Neutrophil (primary cell): ENCODE measurements around the gene NMUR2.

Experiments used
- H3K27ac ChIP-seq: fragments of 200-600 bp; sonication (generic); 2 replicates; pipeline ENCODE4 v1.5.1; 2016; ENCODE audit warnings: mild to moderate bottlenecking, moderate library complexity
- H3K27me3 ChIP-seq: fragments of 200-600 bp; sonication (generic); 2 replicates; pipeline ENCODE4 v1.6.0; 2016; ENCODE audit warnings: mild to moderate bottlenecking
- H3K36me3 ChIP-seq: fragments of 200-600 bp; sonication (generic); 2 replicates; pipeline ENCODE4 v1.5.1; 2017
- H3K4me1 ChIP-seq, 2 experiments: fragments of 200-600 bp in 1 of 2; sonication (generic) in 1 of 2; 1 replicate in 1 of 2; 2 replicates in 1 of 2; pipeline versions ENCODE4 v1.5.1 to v1.6.1; 2013 to 2016; ENCODE audit warnings: low read depth in 1 of 2, low read length in 1 of 2, mild to moderate bottlenecking in 1 of 2, moderate library complexity in 1 of 2; ENCODE audit not compliant: control insufficient read depth in 1 of 2, insufficient read depth in 1 of 2
- H3K4me3 ChIP-seq, 2 experiments: fragments of 200-600 bp in 1 of 2; sonication (generic) in 1 of 2; 1 replicate in 1 of 2; 2 replicates in 1 of 2; pipeline ENCODE4 v1.5.1; 2013 to 2016; ENCODE audit warnings: low read depth in 1 of 2, low read length in 1 of 2, mild to moderate bottlenecking in 1 of 2, moderate library complexity in 1 of 2
- H3K9me3 ChIP-seq: fragments of 200-600 bp; sonication (generic); 2 replicates; pipeline ENCODE4 v1.5.1; 2016
- TF ChIP-seq, protein P1 (sequence below): fragments of 200-600 bp; sonication (generic); IDR thresholded peaks from 2 replicates; pipeline ENCODE4 v1.5.1; 2016; ENCODE audit warnings: antibody characterized with exemption

NMUR2 gene

DNA sequence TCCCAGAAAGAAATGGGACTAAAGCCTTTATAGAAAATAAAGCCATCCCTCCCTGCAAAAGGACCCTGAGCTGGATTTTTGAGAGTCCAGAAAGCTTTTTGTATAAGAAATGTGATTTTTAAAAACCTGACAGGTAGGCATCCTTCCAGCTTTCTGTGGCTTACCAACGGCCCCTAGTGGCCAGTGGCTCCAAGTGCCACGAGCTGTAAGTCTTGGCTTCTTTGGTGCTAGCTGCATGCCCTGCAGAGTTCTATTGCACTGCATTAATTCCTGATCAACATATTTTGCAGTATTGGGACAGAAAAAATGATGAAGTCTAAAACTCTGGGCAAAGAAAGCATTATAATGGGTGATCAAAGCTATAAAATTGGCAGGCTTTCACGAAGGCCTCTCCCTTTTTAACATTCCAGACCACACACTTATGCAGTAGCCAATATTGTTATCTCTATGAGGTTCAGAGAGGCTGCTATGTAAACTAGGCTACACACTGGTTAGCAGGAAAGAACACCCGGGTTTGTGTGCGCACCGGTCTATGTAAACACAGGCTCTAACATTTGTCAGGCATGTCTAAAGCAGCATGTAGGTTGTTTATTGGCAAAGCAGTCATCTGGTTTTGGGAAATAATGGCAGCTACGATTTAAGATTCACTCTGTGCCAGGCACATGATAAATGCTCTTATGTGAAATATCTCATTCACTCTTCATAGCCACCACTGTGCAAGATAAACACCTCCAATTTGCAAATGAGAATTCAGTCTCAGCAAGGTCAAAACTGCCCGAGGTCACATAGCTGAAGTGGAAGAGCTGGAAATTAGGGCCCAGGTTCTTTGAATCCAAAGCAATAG lies 55.2 kb downstream of the NMUR2 start:
- no peak overlapping the region for H3K4me3 ChIP-seq
- H3K9me3 ChIP-seq = no peaks in the 10 kb centered on the region
- TF ChIP-seq, protein P1, sequence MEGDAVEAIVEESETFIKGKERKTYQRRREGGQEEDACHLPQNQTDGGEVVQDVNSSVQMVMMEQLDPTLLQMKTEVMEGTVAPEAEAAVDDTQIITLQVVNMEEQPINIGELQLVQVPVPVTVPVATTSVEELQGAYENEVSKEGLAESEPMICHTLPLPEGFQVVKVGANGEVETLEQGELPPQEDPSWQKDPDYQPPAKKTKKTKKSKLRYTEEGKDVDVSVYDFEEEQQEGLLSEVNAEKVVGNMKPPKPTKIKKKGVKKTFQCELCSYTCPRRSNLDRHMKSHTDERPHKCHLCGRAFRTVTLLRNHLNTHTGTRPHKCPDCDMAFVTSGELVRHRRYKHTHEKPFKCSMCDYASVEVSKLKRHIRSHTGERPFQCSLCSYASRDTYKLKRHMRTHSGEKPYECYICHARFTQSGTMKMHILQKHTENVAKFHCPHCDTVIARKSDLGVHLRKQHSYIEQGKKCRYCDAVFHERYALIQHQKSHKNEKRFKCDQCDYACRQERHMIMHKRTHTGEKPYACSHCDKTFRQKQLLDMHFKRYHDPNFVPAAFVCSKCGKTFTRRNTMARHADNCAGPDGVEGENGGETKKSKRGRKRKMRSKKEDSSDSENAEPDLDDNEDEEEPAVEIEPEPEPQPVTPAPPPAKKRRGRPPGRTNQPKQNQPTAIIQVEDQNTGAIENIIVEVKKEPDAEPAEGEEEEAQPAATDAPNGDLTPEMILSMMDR = no peak
- H3K36me3 ChIP-seq = no peaks in the 10 kb centered on the region
- H3K4me1 ChIP-seq = no peaks in the 10 kb centered on the region
- H3K27me3 ChIP-seq = no peaks in the 10 kb centered on the region
- H3K27ac ChIP-seq = no peak overlapping the region
